ENCODE results near the gene CAMK2B. TPM values are rescaled to one million over a fixed set of nuclear protein-coding genes. Genes with fewer than 3 reads are reported as not detected.

The CAMK2B gene
- polyA plus RNA-seq, 4 donors = 2.1 to 2.9 (median 2.3) TPM

GRCh38 chr7:44331682-44332081 is 6.3 kb upstream of the CAMK2B start:
- DNase-seq (ENCODE audit: low read depth in 4 of 4, low spot score in 3 of 4) = no peak

- no peak for DNase-seq (ENCODE audit: low read depth in 4 of 4, low spot score in 3 of 4)
Measured at GRCh38 chr7:44330331-44330730, 4.9 kb upstream of the CAMK2B start.

- no peak for DNase-seq (ENCODE audit: low read depth in 4 of 4, low spot score in 3 of 4)
Measured at GRCh38 chr7:44329888-44330287, 4.5 kb upstream of the CAMK2B start.

- DNase-seq (ENCODE audit: low read depth in 4 of 4, low spot score in 3 of 4) = no peak
Measured at GRCh38 chr7:44329081-44329480, 3.7 kb upstream of the CAMK2B start.

GRCh38 chr7:44327981-44328380 is 2.6 kb upstream of the CAMK2B start:
- no peak for DNase-seq (ENCODE audit: low read depth in 4 of 4, low spot score in 3 of 4)

- no peak for DNase-seq (ENCODE audit: low read depth in 4 of 4, low spot score in 3 of 4)
Measured at GRCh38 chr7:44326261-44327125, 1.1 kb upstream of the CAMK2B start.

- DNase-seq (ENCODE audit: low read depth in 4 of 4, low spot score in 3 of 4) = no peak
Measured at GRCh38 chr7:44325811-44326241, 432 bp upstream of the CAMK2B start.

GRCh38 chr7:44324481-44325200 is 753 bp downstream of the CAMK2B start:
- DNase-seq (ENCODE audit: low read depth in 4 of 4, low spot score in 3 of 4) = no peak

GRCh38 chr7:44324204-44324480 is 1.3 kb downstream of the CAMK2B start:
- DNase-seq (ENCODE audit: low read depth in 4 of 4, low spot score in 3 of 4) = no peak

- no peak for DNase-seq (ENCODE audit: low read depth in 4 of 4, low spot score in 3 of 4)
Measured at GRCh38 chr7:44323381-44324203, 1.8 kb downstream of the CAMK2B start.

- no peak for DNase-seq (ENCODE audit: low read depth in 4 of 4, low spot score in 3 of 4)
Measured at GRCh38 chr7:44322631-44323363, 2.6 kb downstream of the CAMK2B start.

GRCh38 chr7:44321796-44322195 is 3.6 kb downstream of the CAMK2B start:
- no peak for DNase-seq (ENCODE audit: low read depth in 4 of 4, low spot score in 3 of 4)

- no peak for DNase-seq (ENCODE audit: low read depth in 4 of 4, low spot score in 3 of 4)
Measured at GRCh38 chr7:44320794-44321371, 4.5 kb downstream of the CAMK2B start.

GRCh38 chr7:44320141-44320540 is 5.3 kb downstream of the CAMK2B start:
- no peak for DNase-seq (ENCODE audit: low read depth in 4 of 4, low spot score in 3 of 4)

- DNase-seq (ENCODE audit: low read depth in 4 of 4, low spot score in 3 of 4) = no peak
Measured at GRCh38 chr7:44318332-44318731, 7.1 kb downstream of the CAMK2B start.

- DNase-seq (ENCODE audit: low read depth in 4 of 4, low spot score in 3 of 4) = no peak
Measured at GRCh38 chr7:44315301-44315903, 10.0 kb downstream of the CAMK2B start.

GRCh38 chr7:44313621-44314031 is 11.8 kb downstream of the CAMK2B start:
- DNase-seq (ENCODE audit: low read depth in 4 of 4, low spot score in 3 of 4) = no peak

GRCh38 chr7:44313016-44313415 is 12.4 kb downstream of the CAMK2B start:
- DNase-seq (ENCODE audit: low read depth in 4 of 4, low spot score in 3 of 4) = no peak

GRCh38 chr7:44311561-44312495 is 13.6 kb downstream of the CAMK2B start:
- DNase-seq (ENCODE audit: low read depth in 4 of 4, low spot score in 3 of 4) = no peak

All from right renal pelvis (tissue), 4 donors.